H1 (cell line): ENCODE data around the gene MED28. TPM values are rescaled to one million over a fixed set of nuclear protein-coding genes. Genes with fewer than 3 reads are reported as not detected.

Experiments used
- CHD7 ChIP-seq: fragments of 300-600 bp; sonication (generic); IDR thresholded peaks from 2 replicates; pipeline ENCODE4 v1.7.1; 2012; ENCODE audit warnings: low read length, moderate library complexity, mild to moderate bottlenecking, inconsistent platforms; ENCODE audit not compliant: insufficient replicate concordance
- CTCF ChIP-seq, 3 experiments: IDR thresholded peaks; 1 replicate in 2 of 3; 2 replicates in 1 of 3; pipeline versions ENCODE4 v1.5.1 to v1.6.1; 2011; ENCODE audit warnings: low read length in 3 of 3, mild to moderate bottlenecking in 3 of 3, inconsistent platforms in 2 of 3, low read depth in 1 of 3, moderate library complexity in 1 of 3; ENCODE audit not compliant: insufficient read depth in 1 of 3; ENCODE audit errors: control extremely low read depth in 1 of 3
- RNF2 ChIP-seq: fragments of 200-900, 300-1000 bp; sonication (generic); IDR thresholded peaks from 2 replicates; pipeline ENCODE4 v1.7.1; 2016; ENCODE audit warnings: borderline replicate concordance, low read depth, mild to moderate bottlenecking, antibody characterized with exemption, low read length; ENCODE audit not compliant: poor library complexity, severe bottlenecking; ENCODE audit errors: missing control alignments
- polyA plus RNA-seq, 7 experiments: library from polyadenylated mRNA; depleted of rRNA in 3 of 7; stranded (reverse) in 5 of 7; unstranded in 2 of 7; fragments of >200 nt in 5 of 7; fragments of 200-250 nt in 2 of 7; gene quantifications; 1 replicate in 5 of 7; 2 replicates in 1 of 7; 4 replicates in 1 of 7; pipeline versions ENCODE4 v1.2.1 to v1.2.3, GENCODE V29; 2011 to 2013; ENCODE audit warnings: missing spikeins in 2 of 7, mixed read lengths in 2 of 7
- total RNA-seq: library from RNA; stranded (reverse); fragmentation: NEBNext Ultra II Directional; extraction: Animal tissue kit (Norgen Biotek cat#: 25700); gene quantifications from 2 replicates; pipeline ENCODE4 v1.2.1, GENCODE V29; 2021

MED28 gene
- total and polyA plus RNA-seq, 2 of the 8 experiments (the other 6 are each of a cell fraction or from before 2014, with no cell fraction given): 24.0 to 87.1 TPM

GRCh38 chr4:17597517-17597916 lies 16.9 kb upstream of the MED28 start (continued):
- TF ChIP-seq CHD7 (no peak), RNF2 (no peak), CTCF (IDR thresholded peaks at IDR 0.05; ENCODE audit: control extremely low read depth in 1 of 3, insufficient read depth in 1 of 3, low read depth in 1 of 3, low read length in 3 of 3) (peak in 2 of 3 experiments; percentile 26 to 43; a peak in 2 of 4 replicates)
